Choroid plexus epithelial cell (primary cell): ENCODE data around the gene CHN2.

Source experiments
- DNase-seq: peaks from one replicate; pipeline ENCODE4 v3.0.0-alpha.2; 2010; ENCODE audit warnings: low read depth
- H3K4me3 ChIP-seq: 2 replicates; pipeline ENCODE4 v1.5.1; 2011; ENCODE audit warnings: low read depth, mild to moderate bottlenecking, control low read depth, low read length, moderate library complexity
- TF ChIP-seq, protein P1 (sequence below): conservative IDR thresholded peaks from 2 replicates; pipeline ENCODE4 v1.5.1; 2011; ENCODE audit warnings: low read depth, mild to moderate bottlenecking, control low read depth, inconsistent platforms, low read length, moderate library complexity

The CHN2 gene

DNA sequence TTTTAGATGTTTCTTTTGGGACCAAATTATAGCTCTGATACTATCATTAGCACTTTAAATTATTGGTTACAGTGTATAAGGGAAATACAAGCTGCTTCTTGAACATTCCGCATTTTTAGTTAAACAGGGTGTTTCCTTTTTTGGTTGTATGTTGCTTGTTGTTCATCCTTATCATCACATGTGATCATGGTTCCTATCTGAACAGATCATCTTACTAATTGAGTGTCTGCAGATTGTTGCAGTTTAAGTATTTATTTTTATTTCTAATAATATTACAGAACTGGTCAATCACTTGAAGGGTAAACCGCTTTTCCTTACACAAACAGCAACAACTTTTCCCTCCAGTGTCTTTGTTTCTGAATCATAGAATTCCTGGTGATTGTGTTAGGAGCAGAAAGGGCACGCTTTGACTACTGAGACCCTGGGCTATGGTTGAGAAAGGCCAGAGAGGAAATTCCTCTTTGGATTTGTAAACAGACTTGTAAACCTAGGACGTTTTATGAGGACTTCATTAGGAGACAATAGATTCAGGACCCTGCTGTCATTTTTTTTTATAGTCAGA is 37.2 kb downstream of the CHN2 start:
- H3K4me3 ChIP-seq, result no peak overlapping the region
- DNase-seq, result no peak
- TF ChIP-seq, protein P1, sequence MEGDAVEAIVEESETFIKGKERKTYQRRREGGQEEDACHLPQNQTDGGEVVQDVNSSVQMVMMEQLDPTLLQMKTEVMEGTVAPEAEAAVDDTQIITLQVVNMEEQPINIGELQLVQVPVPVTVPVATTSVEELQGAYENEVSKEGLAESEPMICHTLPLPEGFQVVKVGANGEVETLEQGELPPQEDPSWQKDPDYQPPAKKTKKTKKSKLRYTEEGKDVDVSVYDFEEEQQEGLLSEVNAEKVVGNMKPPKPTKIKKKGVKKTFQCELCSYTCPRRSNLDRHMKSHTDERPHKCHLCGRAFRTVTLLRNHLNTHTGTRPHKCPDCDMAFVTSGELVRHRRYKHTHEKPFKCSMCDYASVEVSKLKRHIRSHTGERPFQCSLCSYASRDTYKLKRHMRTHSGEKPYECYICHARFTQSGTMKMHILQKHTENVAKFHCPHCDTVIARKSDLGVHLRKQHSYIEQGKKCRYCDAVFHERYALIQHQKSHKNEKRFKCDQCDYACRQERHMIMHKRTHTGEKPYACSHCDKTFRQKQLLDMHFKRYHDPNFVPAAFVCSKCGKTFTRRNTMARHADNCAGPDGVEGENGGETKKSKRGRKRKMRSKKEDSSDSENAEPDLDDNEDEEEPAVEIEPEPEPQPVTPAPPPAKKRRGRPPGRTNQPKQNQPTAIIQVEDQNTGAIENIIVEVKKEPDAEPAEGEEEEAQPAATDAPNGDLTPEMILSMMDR, result no peak

DNA sequence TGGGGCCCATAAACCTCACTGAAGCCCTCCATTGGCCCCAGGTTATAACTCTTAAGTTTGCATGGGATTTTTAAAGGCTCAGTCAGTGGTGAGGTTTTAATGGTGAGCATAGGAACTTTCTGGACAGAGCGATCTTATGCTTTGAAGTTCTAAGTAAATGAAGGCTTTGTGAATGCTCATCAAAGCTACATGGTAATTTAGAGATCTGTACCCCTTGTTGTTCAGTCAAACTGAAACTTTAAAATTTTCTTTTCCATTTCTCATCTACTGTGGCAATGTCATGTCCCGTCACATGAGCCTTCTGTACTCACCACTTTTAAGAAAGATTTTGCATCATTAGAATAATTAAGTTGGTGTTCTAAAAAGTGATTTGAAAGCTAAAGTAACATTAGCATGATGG is 39.9 kb downstream of the CHN2 start:
- H3K4me3 ChIP-seq, result no peak overlapping the region
- TF ChIP-seq, protein P1, result no peak
- no peak for DNase-seq

DNA sequence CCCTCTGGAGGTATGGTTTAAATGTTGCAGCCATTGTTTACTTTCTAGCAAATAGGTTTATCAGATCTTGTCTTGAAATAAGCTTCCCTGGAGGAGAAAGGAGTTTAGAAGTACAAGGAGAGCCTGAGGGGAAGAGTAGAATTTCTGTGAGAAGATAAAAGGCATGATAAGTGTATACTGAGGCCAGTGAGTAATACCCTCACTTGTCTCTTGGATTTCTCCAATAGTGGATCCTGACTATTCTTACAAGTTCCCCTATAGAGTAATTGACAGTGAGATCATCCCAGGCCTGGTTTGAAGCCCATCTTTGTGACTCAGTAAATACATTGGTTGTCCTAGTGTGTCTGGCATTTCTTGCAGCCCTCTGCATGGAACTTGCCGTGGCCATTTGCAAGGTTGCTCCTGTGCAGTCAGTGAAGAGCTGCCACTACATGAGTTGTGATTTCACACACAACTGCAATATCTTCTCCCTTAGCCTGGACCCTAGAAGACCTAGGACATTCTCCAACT is 41.6 kb downstream of the CHN2 start:
- no peak for DNase-seq
- TF ChIP-seq, protein P1, result no peak

DNA sequence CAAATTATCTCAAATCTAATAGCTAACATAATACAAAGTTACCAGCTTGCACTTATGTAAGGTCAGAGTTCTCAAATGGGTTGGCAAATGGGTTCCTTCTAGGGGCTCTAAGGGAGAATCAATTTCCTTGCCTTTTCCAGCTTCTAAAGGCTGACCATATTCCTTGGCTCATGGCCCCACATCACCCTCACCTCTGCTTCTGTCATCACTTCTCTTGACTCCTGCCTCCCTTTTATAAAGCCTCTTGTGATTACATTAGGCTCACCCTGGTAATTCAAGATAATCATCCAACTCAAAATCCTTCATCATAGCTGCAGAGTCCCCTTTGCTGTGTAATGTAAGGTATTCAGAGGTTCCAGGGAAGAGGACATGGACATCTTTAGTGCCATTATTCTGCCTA is 42.1 kb downstream of the CHN2 start:
- TF ChIP-seq, protein P1, result no peak
- no peak for DNase-seq
- no peak overlapping the region for H3K4me3 ChIP-seq

More for the DNA sequence above, 41.6 kb downstream of the CHN2 start:
- H3K4me3 ChIP-seq, result no peak overlapping the region

DNA sequence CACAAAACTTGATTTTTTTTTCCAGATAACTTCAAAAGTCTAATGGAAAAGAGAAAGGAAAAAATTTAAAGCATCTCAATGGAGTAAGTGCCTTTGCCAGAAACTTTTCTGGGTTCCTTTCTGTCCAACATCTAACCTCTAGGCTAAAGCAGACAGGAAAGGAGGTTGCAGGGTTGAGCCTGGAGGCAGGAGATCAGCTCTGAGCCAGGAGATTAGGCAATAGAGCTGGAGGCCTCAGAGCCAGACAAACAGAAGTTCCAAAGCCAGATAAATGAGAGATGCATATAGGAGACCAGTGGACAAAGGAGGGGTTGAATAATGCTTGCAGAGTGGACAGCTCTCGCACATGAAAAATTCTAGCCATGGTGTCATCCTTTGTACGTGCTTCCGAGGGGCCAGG is 42.9 kb downstream of the CHN2 start:
- H3K4me3 ChIP-seq, result no peak overlapping the region
- DNase-seq, result peak; percentile 2
- TF ChIP-seq, protein P1, result no peak

DNA sequence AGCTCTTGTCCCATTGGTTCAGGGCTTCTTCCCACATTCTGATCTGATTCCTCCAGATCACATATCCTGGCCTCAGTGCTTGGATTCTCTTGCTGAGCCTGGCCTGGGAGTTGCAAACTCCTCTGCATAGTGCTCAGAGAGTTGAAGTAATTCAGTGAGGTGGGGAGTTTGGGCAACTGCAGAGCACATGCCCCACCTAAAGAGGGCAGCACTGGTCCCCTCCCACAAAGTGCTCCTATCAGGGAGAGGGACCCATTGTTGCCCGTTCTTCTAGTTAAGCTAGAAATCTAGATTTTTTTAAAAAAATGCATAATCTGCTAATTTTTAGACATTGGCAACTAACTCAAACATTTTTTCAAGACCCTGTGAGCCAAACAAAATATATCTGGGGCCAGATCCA is 45.1 kb downstream of the CHN2 start:
- DNase-seq, result peak; percentile 4
- H3K4me3 ChIP-seq, result no peak overlapping the region
- TF ChIP-seq, protein P1, result peak; percentile 45

DNA sequence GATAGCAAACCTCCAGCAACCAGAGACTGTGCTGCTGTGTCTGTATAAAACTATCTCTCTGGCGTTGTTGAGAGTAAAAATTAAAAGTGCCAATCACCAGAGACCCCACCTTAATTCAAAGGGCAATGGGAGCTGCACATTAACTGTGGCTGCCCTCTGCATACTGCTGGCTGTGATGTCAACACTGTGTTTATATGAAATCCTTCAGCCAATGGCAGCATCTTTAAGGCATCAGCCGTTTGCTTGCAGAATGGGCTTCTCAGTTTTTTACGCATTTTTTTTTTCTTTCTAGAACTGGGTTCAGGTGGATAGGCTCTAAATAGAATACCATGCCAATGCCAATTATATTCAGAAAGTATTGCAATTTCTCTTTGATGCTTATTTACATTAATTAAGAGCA is 47.7 kb downstream of the CHN2 start:
- DNase-seq, result no peak
- TF ChIP-seq, protein P1, result no peak
- H3K4me3 ChIP-seq, result no peak overlapping the region
